WI38 (cell line): ENCODE results near the gene SPECC1.

Source experiments
- H3K4me3 ChIP-seq: 2 replicates; pipeline ENCODE4 v1.5.1; 2011; ENCODE audit warnings: low read depth, mild to moderate bottlenecking, control low read depth, low read length
- TF ChIP-seq, protein P1 (sequence below): IDR thresholded peaks from 2 replicates; pipeline ENCODE4 v1.5.1; 2012; ENCODE audit warnings: low read depth, mild to moderate bottlenecking, control low read depth, low read length

SPECC1 gene

DNA sequence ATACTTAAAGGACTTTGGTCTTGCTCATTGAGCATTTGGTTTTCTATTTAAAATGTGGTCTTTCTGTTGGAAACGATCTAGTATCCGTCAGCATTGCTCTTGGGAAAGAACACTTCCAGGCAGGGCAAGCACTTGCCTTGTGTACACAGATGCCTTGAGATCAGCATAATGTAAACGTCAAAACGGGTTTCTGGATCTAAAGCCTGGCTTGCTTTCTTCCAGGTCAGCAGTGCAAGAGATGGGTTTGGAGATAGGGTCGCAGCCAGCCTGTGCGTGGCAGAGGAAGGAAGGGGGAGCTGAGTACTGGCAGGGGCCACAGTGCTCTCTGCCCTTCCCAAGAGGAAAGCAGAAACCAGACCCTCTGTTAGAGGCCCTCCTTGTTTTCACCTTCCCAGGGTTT, 282.7 kb downstream of the SPECC1 start:
- no peak overlapping the region for H3K4me3 ChIP-seq
- TF ChIP-seq, protein P1, sequence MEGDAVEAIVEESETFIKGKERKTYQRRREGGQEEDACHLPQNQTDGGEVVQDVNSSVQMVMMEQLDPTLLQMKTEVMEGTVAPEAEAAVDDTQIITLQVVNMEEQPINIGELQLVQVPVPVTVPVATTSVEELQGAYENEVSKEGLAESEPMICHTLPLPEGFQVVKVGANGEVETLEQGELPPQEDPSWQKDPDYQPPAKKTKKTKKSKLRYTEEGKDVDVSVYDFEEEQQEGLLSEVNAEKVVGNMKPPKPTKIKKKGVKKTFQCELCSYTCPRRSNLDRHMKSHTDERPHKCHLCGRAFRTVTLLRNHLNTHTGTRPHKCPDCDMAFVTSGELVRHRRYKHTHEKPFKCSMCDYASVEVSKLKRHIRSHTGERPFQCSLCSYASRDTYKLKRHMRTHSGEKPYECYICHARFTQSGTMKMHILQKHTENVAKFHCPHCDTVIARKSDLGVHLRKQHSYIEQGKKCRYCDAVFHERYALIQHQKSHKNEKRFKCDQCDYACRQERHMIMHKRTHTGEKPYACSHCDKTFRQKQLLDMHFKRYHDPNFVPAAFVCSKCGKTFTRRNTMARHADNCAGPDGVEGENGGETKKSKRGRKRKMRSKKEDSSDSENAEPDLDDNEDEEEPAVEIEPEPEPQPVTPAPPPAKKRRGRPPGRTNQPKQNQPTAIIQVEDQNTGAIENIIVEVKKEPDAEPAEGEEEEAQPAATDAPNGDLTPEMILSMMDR, result no peak

DNA sequence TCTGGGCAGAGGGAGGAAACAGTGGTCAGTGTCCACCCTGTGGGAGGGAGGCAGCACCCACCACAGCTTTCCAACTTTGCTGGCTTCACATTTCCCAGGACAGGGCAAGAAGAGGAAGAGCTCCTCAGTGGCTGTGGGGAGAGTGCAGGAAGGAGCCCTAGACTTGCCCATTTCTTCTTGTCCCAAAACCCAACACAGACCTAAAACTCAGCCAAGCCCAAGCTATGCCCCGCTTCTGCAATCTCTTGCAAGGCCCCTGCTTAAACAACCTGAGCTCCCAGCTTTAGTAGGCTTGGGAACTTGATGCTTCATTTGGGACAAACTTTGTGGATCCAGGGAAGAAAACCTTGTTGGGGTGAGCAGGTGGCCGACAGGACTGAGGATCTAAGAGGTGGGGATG, 284.3 kb downstream of the SPECC1 start:
- no peak overlapping the region for H3K4me3 ChIP-seq
- TF ChIP-seq, protein P1, result no peak

DNA sequence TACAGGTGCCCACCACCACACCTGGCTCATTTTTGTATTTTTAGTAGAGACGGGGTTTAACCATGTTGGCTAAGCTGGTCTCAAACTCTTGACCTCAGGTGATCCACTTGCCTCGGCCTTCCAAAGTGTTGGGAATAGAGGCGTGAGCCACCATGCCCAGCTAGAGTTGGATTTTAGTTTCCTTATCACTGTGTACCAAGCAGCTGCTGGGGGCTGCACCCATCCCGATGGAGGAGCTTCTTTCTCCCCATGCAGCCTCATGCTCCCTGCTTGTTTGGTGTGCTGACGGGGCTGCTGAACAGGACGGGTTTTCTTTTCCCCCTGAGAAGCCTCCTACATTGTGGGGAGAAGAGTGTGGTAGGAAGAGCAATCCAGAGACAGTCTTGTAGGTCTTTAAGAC, 285.0 kb downstream of the SPECC1 start:
- TF ChIP-seq, protein P1, result no peak
- no peak overlapping the region for H3K4me3 ChIP-seq

DNA sequence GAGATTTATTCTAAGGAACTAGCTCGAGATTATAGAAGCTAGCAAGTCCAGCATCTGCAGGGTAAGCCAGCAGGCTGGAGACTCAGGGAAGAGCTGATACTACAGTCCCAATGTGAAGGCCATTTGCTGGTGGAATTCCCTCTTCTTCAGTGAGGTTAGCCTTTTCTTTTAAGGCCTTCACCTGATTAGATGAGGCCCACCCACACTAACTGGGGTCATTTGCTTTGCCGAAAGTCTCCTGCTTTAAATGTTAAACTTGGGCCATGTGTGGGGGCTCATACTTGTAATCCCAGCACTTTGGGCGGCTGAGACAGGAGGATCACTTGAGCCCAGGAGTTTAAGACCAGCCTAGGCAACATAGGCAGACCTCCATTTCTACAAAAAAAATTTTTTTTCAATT, 289.9 kb downstream of the SPECC1 start:
- no peak overlapping the region for H3K4me3 ChIP-seq
- TF ChIP-seq, protein P1, result no peak

DNA sequence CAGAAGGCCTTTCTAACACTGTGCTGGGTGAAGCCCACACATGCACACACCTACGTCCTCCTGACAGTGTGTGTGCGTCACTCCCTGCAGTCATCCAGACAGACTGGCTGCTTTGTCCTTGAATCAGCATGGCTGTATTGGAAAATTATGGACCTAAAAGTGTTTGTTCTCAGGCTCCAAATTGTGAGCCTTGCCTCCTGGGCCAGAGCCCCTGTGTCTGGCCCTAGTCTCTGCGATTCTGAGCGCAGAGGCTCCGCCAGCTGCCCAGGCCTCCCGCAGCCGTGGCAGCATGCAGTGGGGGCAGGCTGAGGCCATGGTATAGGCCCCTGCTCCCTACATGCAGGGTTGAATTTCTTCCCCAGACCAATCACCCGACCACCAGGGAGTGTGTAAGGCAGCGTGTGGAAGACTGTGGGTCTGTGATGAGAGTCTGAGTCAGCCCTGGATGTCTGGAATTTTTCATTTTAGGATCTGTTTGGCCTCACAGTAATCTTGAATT, 291.3 kb downstream of the SPECC1 start:
- TF ChIP-seq, protein P1, result no peak
- no peak overlapping the region for H3K4me3 ChIP-seq

DNA sequence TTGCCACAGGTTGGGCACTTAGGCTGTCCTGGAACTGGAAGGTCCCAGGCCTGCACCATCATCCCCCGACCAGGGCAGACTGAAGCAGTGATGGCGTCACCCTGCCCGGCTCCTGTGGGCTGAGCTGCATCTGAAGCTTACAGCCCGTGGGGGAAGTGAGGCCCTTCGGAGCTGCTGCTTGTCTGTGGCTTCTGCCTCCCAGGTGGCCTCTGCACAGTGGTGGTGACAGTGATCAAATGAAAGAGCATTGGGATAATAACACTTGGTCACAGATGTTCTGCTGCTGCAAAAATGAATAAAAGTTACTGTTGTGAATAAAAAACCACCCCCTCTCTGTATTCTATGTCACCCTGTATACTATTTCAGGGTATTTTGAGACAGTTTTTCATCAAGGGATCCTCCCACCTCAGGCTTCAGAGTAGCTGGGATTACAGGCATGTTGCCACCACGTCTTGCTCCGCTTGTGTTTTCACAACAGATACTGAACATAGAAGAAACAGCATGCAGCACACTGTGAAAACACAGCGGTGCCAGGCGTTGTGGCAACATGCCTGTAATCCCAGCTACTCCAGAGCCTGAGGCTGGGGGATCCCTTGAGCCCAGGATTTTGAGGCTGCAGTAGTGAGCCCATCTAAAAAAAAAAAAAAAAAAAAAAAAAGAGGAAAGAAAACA, 293.2 kb downstream of the SPECC1 start:
- TF ChIP-seq, protein P1, result no peak

DNA sequence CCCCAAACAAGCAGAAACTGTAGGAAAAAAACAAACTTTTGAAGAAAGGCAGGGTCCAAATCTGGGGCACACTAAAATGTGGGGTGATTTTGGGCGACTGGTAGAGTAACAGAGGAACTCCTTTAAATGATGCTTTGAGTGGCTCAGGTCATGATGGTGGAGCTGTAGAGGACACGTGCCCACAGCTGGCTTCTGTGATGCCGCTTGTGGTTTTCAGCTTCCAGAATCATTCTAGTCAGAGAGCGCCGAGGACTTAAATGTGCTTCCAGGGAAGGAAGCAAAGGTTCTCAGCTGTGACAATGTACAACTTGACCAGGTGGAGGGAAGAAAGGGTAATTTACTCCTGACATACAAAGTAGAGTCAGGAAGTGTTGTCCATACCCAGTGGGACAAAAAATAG, 295.8 kb downstream of the SPECC1 start:
- H3K4me3 ChIP-seq, result no peak overlapping the region
- TF ChIP-seq, protein P1, result no peak

More for the DNA sequence above, 293.2 kb downstream of the SPECC1 start:
- no peak overlapping the region for H3K4me3 ChIP-seq
